ENCODE results near the gene SGCD.

DNA sequence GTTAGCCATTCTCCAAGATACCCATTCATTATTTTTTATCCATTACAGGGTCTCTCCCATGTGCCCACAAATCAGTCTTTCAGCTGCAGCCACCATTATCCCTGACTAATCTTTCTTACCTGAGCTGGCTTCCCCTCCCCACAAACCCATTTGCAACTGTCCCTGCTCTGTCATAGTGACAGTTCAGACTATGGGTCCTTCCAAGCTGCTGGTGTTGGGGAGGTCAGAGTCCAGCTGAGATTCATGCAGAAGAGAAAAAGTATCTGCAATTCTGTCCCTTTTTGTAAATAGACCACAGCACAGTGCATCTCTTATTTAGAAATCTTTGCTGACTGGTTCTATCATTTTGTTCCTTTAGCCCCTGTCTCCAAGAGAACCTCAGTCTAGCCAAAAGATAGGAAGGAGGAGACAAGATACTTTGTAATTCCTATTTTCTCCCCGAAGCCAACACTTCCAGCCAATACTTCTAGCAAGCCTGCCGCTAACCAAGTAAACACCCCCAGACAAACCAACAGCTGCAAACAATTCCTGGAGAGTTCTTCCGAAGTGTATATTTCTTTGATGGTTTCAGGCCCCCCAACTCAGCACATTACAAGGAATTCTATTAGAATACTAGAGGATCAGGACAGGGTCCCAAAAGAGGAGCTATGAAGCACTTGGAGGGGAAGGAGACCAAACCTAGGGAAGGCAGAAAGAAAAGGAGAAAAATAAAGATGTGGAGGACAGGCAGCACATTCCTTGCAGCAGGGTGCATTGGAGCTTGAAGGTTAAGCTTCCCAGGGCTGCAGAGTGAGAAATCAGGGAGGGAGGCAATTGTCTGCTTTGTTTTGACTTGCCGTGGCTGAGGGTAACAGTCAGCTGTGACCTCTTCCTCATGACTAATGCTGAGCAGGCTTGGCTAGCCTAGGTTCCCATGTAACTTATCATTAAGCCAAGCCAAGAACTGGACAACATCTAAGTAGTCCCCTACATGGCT lies 148.5 kb downstream of the SGCD start:
- TF ChIP-seq CTCF (conservative IDR thresholded peaks at IDR 0.05) (no peak), ZFX (IDR thresholded peaks at IDR 0.05) (no peak)

Measured in C4-2B (cell line).